HG03135 (cell line): ENCODE measurements around the gene PLA2G4A.
A peak's percentile ranks its signal among the peaks of the same experiment; 100 is the strongest.

Experiments
- ATAC-seq: cut with Tn5 transposase; IDR thresholded peaks from one replicate; pipeline ENCODE4 v1.9.1; 2021; ENCODE audit warnings: mild to moderate bottlenecking, moderate library complexity; ENCODE audit not compliant: unreplicated experiment

The PLA2G4A gene

DNA sequence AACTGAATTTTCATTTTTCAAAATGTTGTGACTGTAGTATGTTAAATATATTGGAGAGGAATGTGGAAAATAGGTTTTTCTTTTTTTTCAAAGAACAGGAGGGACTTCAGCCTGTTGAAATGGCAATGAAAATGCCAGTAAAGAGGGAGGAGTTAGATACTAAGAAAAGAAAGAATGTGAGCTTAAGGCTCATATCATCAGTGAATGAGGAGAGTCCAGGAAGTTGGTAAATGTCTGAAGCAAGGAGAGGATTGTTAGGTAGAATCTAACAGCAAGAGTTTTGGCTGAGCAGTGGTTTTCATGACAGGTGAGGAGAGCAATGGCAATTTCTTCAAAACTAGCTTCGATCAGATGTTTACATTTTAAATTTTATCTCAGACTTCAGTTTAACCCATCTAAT is 43.0 kb downstream of the PLA2G4A start:
- no peak for ATAC-seq

DNA sequence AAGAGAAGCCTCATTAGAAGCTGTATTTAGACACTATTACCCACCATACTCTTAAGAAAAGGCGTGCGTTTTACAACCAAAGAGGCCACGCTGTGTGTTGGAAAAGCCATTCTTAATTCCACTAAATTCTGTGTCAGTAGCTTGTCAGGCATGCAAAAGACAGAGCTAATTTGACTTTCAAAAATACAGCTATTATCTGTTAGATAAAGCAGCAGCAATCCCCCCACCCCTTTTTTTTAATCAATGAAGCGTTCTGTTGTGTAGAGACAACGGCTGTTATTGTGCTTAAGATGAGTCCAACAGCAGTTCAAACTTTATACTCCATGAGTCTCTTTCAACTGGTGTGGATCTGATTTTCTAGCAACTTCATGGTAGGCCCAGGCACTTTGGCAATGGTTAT is 43.5 kb downstream of the PLA2G4A start:
- ATAC-seq: no peak

DNA sequence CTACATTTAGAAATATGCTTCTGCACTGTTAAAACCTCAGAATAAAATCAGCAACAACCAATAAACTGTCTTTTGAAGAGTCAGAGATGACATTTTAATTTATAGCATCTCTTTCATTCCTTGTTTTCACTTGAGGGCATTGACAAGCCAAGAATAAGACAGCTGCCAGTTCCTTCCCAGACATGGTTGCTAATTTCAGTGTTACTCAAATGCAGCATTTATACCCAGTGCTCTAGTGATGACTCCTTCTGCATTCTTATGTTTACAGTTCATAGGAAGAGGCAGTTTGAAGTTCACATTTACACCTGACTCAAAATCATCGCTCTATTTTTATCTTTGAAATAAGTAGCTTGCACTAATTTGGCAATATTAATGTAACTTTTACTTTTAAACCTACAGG is 44.9 kb downstream of the PLA2G4A start:
- ATAC-seq: no peak

DNA sequence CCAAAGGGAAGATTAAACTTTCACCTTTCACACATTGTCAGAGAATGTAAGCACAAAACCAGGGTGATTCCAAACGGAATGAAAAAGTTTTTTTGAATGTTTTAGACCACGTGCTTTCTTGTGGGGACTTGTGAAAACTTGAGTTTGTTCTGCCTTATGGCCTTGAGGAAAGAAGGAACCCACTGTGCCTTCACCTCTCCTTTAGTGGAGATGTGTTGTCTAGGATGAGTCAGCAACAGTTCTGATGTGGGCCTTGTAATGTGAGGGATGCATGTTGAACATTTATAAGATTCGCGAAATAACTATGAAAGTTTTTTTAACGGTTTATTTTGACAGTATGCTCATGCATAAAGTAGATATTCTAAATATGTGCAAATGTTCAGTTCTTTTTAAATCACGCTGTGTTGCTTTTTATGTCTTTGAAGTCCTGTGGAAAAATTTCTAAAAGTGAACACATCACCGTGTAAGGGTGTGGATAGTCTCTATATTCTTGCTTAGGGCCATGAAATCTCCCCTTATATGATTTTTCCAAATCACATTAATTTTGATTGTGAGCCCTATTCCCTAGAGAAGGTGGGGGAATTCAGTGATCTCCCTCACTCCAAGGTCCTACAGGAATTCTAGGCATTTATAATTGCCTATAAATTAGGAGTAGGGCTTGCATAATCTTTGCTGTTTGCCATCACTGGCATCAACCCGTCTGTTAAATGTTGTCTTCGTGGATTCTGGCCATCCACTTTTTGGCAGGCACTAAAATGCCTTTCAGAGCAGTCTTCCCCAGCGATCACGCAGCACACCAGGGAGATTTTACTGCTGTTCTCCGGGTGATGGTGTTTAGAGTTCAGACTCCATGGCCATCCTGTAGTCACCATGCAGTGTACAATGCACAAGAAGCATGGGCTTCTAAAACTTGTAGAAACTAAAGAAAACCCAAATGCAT is 47.4 kb downstream of the PLA2G4A start:
- ATAC-seq: no peak

DNA sequence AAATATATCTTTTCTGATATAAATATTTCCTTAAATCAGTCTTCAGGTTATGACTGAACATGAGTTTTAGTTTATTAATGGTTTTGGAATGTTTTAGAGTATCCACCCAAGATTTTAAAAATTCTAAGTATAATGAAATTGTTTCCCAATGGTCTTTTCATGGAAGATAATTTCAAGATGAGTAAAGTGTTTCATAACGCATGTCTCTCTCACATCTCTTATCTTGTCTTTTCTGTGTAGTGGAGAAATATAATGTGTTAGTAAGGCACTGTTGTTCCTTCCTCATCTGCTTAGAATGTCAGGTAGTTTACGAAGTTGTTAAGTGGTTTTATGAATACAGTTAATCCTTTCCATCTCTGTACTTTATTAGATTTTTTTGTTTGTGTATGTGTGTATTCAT is 49.6 kb downstream of the PLA2G4A start:
- ATAC-seq: no peak

DNA sequence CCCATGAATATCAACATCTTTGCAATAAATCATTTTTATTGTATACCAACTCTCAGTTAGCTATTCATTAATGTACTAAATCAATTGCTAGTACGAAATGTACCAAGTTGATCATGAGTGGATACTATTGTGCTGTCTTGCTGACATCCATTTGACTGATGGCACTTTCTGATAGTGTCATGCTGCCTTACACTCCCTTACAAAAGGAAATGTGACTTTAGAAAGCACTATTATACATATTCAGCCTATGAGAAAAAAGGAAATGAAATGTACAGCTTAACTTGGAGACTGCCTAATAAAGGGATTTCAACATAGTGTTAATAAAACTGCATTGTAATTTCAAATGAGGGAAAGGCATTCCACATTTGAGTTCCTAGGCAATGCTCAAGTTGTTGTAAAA is 52.2 kb downstream of the PLA2G4A start:
- no peak for ATAC-seq

DNA sequence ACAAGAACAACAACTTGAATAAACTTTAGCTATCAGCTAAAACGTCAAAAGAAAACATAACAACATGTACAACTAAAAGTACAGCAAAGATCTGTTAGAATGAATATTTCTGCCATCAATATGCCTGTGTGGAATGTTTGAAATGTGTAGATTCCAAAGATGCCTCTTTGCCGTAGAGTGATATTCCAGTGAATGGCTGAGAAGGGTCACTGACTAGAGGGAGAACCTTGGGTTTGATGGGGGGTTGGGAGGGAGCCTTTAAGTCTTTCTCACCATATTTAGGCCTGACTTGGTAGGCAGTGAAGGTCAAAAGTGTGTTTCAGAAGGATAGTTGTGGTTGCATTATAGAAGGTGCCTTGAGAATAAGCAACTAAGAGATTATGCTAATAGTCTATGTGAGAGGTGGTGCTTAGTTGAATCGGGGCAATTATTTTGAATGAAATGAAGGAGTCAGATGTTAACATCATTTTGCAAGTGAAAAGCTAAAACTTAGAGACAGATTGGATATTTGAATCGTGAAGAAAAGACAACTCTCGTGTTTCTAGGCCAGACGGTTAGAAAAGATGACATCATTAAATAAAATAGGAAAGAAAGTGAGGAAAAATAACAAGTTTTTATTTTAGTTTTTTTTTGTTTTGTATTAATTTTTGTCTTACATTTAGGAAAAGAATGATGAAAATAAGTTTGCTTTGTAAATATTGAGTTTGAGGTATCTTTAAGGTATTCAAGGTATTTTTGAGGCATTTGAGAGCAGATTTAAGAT is 53.8 kb downstream of the PLA2G4A start:
- no peak for ATAC-seq

DNA sequence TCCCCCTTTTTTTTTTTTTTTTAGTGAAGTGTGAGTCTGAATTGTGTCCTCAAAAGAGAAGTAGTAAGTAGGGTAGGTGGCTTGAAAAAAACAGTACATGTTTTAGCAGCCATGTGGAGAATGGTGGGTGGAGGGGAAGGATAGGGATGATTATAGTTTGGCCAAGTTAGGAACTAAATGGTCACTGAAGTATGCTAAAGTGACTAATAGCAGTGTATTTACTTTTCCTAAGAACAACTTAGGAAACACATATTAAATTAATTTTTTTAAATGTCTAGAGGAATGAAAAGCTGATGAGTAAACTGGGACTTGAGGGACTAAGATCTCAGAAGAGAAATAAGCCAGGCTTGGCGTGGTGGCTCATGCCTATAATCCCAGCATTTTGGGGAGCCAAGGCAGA is 55.5 kb downstream of the PLA2G4A start:
- ATAC-seq: no peak

DNA sequence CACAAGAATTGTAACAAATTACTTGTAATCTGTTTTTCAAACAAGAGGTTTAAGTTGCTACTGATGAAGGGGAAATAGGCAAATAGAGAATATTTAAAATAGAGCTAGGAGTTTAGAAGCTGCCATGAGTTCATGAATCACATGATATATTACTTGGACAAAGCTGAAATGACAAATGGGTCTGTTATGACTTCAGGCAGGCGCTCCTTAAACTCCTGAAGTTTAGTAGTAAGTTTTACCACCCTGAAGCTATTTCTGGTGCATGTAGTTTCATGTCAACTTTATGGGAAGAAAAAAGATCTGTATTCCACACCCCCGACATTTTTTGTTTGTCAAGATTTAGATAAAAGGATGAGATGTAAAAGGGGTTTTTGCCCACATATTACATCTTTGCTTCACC is 58.5 kb downstream of the PLA2G4A start:
- no peak for ATAC-seq

DNA sequence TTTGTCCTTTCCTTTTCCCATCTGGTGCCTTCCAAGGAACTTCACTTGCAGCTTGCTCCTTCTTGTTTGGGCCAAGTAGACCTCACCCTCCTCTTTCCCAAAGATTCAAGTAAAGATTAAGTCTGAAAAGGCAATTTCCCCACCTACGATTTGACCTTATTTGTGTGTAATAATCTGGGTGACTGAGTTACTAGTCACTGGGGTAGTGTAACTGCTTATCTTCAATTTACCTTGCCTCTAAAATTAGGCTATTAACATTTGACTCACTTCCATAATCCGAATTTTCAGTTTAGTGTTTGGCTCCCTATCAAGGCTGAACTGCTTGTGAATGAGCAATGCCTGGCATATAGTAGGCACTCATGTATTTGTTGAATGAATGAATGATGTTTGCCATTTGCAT is 59.6 kb downstream of the PLA2G4A start:
- no peak for ATAC-seq

DNA sequence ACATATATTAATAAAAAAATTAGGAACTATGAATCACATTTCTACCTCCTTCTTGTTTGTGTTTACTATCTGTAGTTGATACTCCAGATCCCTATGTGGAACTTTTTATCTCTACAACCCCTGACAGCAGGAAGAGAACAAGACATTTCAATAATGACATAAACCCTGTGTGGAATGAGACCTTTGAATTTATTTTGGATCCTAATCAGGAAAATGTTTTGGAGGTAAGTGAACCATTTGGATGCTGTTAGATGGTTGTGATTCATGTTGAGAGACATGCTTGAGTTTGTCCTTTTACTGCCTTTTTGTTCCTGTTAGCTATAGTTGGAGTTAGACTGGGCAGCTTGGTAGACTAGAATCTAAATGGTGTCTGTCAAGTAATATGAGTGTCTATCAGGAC is 64.2 kb downstream of the PLA2G4A start:
- ATAC-seq: no peak

DNA sequence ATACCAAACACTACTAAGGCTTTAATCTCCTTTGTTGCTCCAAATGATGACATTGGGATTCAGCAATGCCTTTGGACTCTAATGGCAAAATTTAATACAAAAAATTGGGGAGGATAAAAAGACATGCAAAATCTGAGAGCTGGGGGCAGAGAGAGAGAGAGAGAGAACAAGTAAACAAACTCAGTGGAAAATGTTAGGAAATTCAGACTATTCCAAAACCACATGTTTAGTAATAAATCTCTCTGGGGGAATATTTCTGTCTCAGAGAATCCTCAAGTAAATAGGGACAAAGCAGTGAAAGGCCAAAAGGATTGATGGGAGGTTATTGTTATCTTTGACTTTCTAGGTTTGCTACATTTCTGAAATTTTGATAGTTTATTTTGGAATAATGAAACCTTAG is 65.7 kb downstream of the PLA2G4A start:
- ATAC-seq: no peak

DNA sequence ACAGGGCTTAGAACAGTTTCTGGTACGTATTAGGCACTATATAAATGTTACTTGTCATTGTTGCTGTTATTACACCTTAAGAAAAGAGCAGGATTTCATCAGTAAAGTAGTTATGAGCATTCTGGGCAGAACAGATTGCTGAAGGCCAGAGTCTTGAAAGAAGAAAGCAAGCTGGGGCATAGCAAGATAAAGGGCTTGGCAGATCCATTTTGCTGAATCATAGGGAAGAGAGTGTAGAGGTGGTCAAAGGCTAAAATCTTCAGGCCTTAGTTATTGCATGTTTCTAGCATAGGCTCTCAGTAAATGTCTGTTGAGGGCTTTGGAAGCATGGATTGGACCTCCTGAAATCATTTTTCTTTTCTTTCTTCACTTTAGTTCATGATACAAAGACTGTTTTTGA is 67.5 kb downstream of the PLA2G4A start:
- no peak for ATAC-seq

DNA sequence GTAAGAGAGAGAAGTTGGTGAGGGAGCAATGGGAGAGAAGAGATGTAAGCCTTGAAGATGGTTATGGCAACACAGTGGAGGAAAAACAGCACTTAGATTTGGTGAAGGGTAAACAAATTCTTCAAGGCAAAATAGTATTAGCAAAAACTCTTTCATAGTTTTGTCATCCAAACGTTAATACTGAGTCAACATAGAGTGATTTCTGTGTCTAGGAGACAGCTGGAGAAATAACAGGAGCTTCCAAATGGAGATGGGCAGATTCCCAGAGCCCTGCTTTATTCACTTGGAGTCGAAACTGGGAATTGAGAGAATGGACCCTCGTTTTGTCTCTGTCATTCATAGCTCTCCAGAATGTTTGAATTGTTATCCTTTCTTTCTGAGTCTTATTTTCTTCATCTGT is 68.3 kb downstream of the PLA2G4A start:
- ATAC-seq: no peak

DNA sequence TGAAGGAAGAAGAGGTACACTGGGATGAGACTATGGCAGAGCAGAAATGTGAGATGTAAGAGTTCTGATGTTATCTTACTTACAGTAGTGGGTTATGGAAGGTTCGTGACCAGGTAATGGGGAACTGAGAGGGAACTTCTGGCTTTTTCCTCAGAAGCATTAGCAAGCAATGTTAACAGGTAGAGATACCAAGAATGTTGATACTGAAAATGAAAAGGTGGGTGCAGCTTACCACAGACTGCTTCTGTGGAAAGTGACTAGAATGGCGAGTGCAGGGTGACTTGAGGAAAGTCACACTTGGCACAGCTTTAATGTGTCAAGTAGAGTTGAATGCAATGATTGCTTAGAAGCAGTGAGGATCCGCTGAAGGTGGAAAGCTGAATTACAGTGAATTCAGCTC is 70.8 kb downstream of the PLA2G4A start:
- ATAC-seq: peak; percentile 73

DNA sequence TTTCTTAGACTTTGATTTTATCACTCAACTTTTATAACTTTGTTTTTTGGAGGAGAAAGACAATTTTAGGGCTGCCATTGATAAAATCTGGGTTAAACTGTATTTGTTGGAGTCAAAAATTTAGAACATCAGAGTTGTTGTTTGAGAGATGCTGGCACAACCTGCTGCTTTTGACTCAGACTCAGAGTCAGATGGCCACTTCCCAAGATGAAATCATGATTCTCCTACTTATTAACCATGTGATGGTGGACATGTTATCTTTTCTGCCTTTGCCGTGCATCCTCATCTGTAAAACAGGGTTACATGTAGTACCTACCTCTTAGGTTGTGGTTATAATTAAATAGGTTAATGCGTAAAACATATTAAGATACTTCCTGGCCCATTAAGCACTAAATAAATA is 71.2 kb downstream of the PLA2G4A start:
- ATAC-seq: no peak

DNA sequence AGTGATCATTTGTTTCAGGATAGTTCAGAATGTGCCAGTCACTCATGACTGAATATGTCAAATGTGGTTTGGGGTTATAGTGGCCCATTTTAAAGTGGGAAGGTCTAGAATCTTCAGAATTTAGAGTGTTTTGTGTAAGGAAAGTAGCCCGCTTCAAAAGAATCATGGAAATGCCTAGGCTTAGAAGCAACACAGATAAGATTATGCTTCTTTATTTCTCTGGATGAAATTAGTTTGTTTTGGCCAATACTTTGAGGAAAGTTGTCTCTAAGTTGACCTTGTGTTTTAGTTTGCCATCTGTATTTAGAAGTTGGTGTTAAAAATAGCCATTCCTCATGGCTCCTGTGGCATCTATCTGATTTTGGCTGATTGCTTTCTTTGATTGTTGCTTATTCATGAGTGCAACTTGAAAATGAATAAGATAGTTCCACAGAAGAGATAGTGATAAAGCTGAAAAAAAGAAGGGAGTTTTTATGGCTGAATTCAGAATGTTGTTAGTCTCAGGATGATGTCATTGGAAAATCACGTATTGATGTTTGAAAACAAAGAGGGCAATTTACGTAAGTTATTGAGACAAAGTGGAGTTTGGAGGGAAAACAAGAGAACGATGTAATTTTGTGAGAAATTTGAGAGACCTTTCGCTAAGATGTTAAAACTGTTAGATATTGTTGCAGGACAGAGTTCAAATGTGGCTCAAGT is 71.9 kb downstream of the PLA2G4A start:
- ATAC-seq: no peak

DNA sequence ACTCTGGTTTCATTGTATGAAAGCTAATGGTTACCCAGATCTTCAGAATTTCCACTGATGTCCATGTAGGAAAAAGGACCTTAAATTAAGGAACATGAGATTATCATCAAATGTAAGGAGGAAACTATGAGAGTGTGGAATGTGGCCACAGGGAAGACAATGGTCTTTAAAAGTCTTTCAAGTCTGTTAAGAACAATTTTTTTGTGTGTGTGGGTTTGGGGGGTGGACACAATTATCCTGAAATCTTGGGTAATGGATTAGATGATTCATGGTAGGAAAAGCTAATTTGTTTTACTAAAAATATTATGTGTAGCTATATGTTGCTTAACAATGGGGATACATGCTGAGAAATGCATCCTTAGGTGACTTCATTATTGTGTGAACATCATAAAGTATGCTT is 72.9 kb downstream of the PLA2G4A start:
- no peak for ATAC-seq

DNA sequence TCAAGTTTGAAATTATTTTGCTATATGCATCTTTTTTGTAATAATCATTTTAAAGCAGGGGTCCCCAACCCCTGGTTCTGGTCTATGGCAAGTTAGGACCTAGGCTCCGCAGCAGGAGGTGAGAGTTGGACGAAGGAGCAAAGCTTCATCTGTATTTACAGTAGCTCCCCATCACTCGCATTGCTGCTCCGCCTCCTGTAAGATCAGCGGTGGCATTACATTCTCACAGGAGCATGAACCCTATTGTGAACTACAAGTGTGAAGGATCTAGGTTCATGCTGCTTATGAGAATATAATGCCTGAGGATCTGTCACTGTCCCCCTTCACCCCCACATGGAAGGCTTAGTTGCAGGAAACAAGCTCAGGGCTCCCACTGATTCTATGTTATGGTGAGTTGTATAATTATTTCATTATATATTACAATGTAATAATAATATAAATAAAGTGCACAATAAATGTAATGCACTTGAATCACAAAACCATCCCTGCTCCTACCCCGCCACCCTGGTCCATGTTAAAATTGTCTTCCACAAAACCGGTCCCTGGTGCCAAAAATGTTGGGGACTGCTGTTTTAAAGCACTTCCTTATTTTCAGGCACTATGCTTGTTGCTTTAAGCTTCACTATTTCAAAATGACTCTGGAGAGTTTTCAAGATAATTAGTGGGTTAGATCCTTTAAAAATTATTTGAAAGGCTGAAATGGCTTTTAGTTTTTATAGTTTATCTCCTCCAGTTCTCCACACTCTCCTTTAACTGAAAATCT is 74.8 kb downstream of the PLA2G4A start:
- no peak for ATAC-seq

DNA sequence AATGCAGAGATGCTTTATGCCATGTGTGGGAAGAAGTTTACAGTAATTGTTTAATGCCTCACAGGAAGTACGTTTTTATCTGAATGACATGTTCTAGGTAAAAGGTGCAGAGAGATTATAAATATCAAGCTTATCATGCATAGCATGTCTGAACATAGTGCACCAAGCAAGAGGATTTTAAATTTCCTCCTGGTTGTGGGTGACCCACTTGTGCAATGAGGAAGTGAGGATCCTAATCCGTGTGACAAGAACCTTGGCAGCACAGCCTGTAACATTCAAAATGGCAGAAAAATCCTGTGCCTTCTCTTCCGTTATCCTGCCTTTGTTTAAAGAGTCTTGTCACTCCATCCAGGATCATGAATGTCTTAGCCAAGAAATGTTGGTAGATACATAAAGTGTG is 75.6 kb downstream of the PLA2G4A start:
- ATAC-seq: no peak

DNA sequence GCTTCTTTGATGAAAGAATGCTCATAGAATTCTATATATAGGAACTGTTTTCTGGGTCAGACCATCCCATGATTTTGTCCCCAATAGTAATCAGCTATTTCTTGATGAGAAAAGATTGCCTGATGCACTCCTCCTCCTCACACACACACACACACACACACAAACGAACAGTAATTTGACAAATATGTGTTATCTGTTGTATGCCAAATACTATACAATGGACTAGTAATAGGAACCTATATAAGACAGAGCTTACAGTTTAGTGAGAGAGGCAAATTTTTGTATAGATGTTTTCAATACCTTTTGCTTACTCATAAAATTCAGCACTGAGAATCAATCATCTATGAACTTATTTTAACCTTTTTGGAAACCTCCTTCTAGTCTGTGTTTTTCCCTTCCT is 76.8 kb downstream of the PLA2G4A start:
- no peak for ATAC-seq
